Measurements from ENCODE around the gene ARMS2. TPM values are rescaled to one million over a fixed set of nuclear protein-coding genes. Genes with fewer than 3 reads are reported as not detected.

ARMS2 gene, protein sequence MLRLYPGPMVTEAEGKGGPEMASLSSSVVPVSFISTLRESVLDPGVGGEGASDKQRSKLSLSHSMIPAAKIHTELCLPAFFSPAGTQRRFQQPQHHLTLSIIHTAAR
- total RNA-seq (not detected), polyA plus RNA-seq (not detected)
- long read RNA-seq, donor 1 = 0 reads
- long read RNA-seq, donor 2 = 0 reads
- long read RNA-seq, donor 3 = 0 reads
- long read RNA-seq, donor 4 = 0 reads
- long read RNA-seq, donor 5 = 0 reads
- long read RNA-seq, donor 6 = 0 reads
- long read RNA-seq, donor 7 = 0 reads
- long read RNA-seq, donor 8 = 0 reads
- long read RNA-seq, donor 9 = 0 reads
- long read RNA-seq, donor 10 = 0 reads

DNA sequence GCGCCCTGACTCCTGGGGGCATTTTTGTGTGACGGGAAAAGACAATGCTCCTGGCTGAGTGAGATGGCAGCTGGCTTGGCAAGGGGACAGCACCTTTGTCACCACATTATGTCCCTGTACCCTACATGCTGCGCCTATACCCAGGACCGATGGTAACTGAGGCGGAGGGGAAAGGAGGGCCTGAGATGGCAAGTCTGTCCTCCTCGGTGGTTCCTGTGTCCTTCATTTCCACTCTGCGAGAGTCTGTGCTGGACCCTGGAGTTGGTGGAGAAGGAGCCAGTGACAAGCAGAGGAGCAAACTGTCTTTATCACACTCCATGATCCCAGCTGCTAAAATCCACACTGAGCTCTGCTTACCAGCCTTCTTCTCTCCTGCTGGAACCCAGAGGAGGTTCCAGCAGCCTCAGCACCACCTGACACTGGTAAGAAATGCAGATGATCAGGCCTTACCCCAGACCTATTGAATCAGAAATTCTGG lies at the start of gene ARMS2:
Gene ARMS2 (plus strand): TSS at position 51 of the 478 bp plus-strand sequence. CDS start 75 bp downstream, at position 126.
- Histone ChIP-seq H3K9me3 (no peaks in the 10 kb centered on the region), H3K4me3 (no peak within 1 kb of the TSS), H3K36me3 (no peaks in the 10 kb centered on the region), H3K27ac (no peak within 1 kb of the TSS), H3K4me1 (no peaks in the 10 kb centered on the region), H3K27me3 (peaks cover 0 to 23% (median 4%) of the 10 kb centered on the region in 3 donors)
- intact Hi-C loops (cut with DNase I; ENCODE audit: low total_unique reads) = no loop called here
- WGBS, 5 donors = 80 to 92% (median 86%) methylated on average over 6 to 7 of the region's 7 CpGs
- TF ChIP-seq, protein P1, sequence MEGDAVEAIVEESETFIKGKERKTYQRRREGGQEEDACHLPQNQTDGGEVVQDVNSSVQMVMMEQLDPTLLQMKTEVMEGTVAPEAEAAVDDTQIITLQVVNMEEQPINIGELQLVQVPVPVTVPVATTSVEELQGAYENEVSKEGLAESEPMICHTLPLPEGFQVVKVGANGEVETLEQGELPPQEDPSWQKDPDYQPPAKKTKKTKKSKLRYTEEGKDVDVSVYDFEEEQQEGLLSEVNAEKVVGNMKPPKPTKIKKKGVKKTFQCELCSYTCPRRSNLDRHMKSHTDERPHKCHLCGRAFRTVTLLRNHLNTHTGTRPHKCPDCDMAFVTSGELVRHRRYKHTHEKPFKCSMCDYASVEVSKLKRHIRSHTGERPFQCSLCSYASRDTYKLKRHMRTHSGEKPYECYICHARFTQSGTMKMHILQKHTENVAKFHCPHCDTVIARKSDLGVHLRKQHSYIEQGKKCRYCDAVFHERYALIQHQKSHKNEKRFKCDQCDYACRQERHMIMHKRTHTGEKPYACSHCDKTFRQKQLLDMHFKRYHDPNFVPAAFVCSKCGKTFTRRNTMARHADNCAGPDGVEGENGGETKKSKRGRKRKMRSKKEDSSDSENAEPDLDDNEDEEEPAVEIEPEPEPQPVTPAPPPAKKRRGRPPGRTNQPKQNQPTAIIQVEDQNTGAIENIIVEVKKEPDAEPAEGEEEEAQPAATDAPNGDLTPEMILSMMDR (IDR thresholded peaks at IDR 0.05) = no peak
- no peak for TF ChIP-seq POLR2A (IDR thresholded peaks at IDR 0.05)
- no peak for TF ChIP-seq EP300 (IDR thresholded peaks at IDR 0.05)
- DNase-seq = no peak

DNA sequence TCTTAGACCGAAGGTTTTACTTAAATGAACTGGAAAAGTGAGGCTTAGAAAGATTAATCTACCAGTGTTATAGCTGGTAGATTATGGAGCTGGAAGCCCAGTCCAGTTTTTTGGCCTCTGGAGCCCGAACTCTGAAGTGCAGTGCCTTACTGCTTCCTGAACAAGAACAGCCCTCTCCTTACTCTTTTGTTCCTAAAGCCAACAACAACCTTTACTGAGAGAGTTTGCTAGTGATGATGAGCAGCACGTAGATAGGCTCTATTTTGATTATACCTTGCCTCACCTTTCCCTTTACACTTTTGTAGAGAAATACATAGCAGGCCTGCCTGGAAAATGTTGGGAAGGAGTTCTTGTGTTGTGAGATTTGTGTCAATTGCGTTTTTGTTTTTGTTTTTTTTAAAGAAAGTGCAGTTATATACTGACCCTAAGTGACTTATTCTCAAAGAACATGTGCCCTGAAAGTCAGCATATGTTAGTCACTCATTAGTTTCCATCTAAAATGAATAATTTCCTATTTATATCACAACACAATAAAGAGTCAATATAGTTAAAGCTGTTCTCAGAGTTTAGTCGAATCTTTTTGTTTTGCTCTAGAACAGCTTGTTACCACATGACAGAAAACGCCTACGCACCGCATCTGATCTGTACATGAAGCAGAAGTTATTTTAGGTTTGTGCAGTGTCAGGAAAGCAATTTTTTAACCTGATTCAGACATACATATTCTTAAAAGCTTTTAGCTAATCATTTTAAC lies 46.9 kb upstream of the ARMS2 start:
- peak overlapping the region in 1 of 5 donors; percentile 22 for H3K27ac ChIP-seq
- H3K9me3 ChIP-seq = no peaks in the 10 kb centered on the region
- intact Hi-C loops (cut with DNase I; ENCODE audit: low total_unique reads) = no loop called here
- DNase-seq = peak in 1 of 2 donors; percentile 16
- H3K4me3 ChIP-seq = no peak overlapping the region
- WGBS, 5 donors = 70 to 77% (median 75%) methylated on average over 8 of the region's 8 CpGs
- peaks cover 0 to 63% (median 52%) of the 10 kb centered on the region in 4 donors for H3K36me3 ChIP-seq
- no peaks in the 10 kb centered on the region for H3K27me3 ChIP-seq
- TF ChIP-seq EP300 (IDR thresholded peaks at IDR 0.05) = no peak
- TF ChIP-seq, protein P1 (IDR thresholded peaks at IDR 0.05) = no peak
- no peak for TF ChIP-seq POLR2AphosphoS5 (IDR thresholded peaks at IDR 0.05)
- no peak for TF ChIP-seq POLR2A (IDR thresholded peaks at IDR 0.05)
- H3K4me1 ChIP-seq = no peaks in the 10 kb centered on the region

DNA sequence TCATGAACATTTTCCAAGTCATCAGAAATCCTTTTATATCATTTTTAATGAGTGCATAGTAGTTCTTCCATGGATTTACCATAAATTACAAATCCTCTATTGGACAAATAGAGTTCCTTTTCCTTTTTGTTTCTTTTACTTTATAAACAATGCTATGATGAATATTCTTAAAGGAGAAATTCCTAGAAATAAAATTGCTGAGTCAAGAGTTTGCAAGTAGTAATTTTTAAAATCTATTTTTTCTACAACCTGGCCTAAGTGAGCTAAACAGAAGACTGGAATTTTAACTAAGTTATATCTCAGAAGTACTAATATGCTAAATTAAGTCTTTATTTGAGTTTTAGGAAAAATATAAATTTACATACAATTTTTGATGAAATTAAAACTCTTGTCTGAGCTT lies 41.1 kb upstream of the ARMS2 start:
- Histone ChIP-seq H3K4me3 (no peak overlapping the region), H3K4me1 (no peaks in the 10 kb centered on the region), H3K36me3 (peaks cover 0 to 70% (median 49%) of the 10 kb centered on the region in 4 donors), H3K9me3 (no peaks in the 10 kb centered on the region), H3K27me3 (no peaks in the 10 kb centered on the region), H3K27ac (no peak overlapping the region)
- no peak for DNase-seq
- TF ChIP-seq POLR2A (IDR thresholded peaks at IDR 0.05) (no peak), POLR2AphosphoS5 (IDR thresholded peaks at IDR 0.05) (no peak), EP300 (IDR thresholded peaks at IDR 0.05) (no peak)
- TF ChIP-seq, protein P1 (IDR thresholded peaks at IDR 0.05) = no peak
- intact Hi-C loops (cut with DNase I; ENCODE audit: low total_unique reads) = no loop called here

DNA sequence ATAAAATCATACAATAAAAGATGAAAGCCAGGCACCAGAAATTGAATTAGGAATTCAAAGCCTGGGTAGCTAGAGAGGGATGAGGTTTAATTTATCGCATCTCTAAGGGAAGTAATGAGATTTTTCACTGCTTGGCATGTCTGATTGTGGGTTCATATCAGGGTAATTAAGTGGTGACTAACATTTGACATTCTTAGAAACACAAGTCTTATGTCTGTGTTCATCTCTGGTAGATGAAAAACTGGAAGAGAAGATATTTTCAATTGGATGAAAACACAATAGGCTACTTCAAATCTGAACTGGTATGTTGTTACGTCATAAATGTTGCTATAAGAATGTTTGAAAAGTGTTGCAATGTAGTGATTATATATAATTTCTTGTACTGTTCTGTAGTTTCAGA lies 36.8 kb upstream of the ARMS2 start:
- Histone ChIP-seq H3K27me3 (no peaks in the 10 kb centered on the region), H3K4me1 (peaks cover 0 to 39% (median 5%) of the 10 kb centered on the region in 4 donors), H3K9me3 (no peaks in the 10 kb centered on the region), H3K27ac (no peak overlapping the region), H3K36me3 (peaks cover 0 to 86% (median 38%) of the 10 kb centered on the region in 4 donors), H3K4me3 (no peak overlapping the region)
- intact Hi-C loops (cut with DNase I; ENCODE audit: low total_unique reads) = no loop called here
- DNase-seq = no peak
- TF ChIP-seq POLR2A (IDR thresholded peaks at IDR 0.05) (no peak), POLR2AphosphoS5 (IDR thresholded peaks at IDR 0.05) (no peak), EP300 (IDR thresholded peaks at IDR 0.05) (no peak)
- TF ChIP-seq, protein P1 (IDR thresholded peaks at IDR 0.05) = no peak
- WGBS, 5 donors = 90 to 96% (median 92%) methylated on average over 2 of the region's 2 CpGs

Measured in stomach (tissue), 19 donors.